ENCODE measurements around the gene SMARCA4.
"Not testable (repeated sequence)": the region's sequence is repeated elsewhere in the genome, so short reads cannot be mapped to it uniquely, and the experiment has no call there.

DNA sequence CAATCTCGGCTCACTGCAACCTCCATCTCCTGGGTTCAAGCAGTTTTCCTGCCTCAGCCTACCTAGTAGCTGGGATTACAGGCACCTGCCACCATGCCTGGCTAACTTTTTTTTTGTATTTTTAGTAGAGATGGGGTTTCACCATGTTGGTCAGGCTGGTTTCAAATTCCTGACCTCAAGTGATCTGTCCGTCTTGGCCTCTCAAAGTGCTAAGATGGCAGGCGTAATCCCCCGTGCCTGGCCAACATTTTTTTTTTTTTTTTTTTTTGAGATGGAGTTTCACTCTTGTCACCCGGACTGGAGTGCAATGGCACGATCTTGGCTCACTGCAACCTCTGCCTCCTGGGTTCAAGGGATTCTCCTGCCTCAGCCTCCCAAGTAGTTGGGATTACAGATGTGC is 31.3 kb downstream of the SMARCA4 start:
- TF ChIP-seq, protein P1, sequence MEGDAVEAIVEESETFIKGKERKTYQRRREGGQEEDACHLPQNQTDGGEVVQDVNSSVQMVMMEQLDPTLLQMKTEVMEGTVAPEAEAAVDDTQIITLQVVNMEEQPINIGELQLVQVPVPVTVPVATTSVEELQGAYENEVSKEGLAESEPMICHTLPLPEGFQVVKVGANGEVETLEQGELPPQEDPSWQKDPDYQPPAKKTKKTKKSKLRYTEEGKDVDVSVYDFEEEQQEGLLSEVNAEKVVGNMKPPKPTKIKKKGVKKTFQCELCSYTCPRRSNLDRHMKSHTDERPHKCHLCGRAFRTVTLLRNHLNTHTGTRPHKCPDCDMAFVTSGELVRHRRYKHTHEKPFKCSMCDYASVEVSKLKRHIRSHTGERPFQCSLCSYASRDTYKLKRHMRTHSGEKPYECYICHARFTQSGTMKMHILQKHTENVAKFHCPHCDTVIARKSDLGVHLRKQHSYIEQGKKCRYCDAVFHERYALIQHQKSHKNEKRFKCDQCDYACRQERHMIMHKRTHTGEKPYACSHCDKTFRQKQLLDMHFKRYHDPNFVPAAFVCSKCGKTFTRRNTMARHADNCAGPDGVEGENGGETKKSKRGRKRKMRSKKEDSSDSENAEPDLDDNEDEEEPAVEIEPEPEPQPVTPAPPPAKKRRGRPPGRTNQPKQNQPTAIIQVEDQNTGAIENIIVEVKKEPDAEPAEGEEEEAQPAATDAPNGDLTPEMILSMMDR (conservative IDR thresholded peaks at IDR 0.05 in 1 of 2, IDR thresholded peaks at IDR 0.05 in 1 of 2; ENCODE audit: extremely low read depth in 1 of 2, insufficient read depth in 1 of 2, low read depth in 1 of 2, low read length in 2 of 2): not testable (repeated sequence)
- TF ChIP-seq EZH2 (IDR thresholded peaks at IDR 0.05; ENCODE audit: borderline replicate concordance, low read length): not testable (repeated sequence)

All from mammary epithelial cell (primary cell).